Measurements from ENCODE around the gene KRTAP10-5.
"Not testable (repeated sequence)": the region's sequence is repeated elsewhere in the genome, so short reads cannot be mapped to it uniquely, and the experiment has no call there.

The KRTAP10-5 gene

GRCh38 chr21:44591801-44592130 is 11.4 kb upstream of the KRTAP10-5 start:
- in situ Hi-C loops (cut with MboI; ENCODE audit: low sequenced_read_pairs) = not testable (repeated sequence)

GRCh38 chr21:44590897-44591800 is 10.7 kb upstream of the KRTAP10-5 start:
- in situ Hi-C loops (cut with MboI; ENCODE audit: low sequenced_read_pairs) = not testable (repeated sequence)

- in situ Hi-C loops (cut with MboI; ENCODE audit: low sequenced_read_pairs) = no loop called here
Measured at GRCh38 chr21:44590311-44590721, 9.9 kb upstream of the KRTAP10-5 start.

- in situ Hi-C loops (cut with MboI; ENCODE audit: low sequenced_read_pairs) = no loop called here
Measured at GRCh38 chr21:44589586-44590305, 9.3 kb upstream of the KRTAP10-5 start.

- in situ Hi-C loops (cut with MboI; ENCODE audit: low sequenced_read_pairs) = no loop called here
Measured at GRCh38 chr21:44589094-44589493, 8.7 kb upstream of the KRTAP10-5 start.

GRCh38 chr21:44585892-44586291 is 5.5 kb upstream of the KRTAP10-5 start:
- in situ Hi-C loops (cut with MboI; ENCODE audit: low sequenced_read_pairs) = no loop called here

GRCh38 chr21:44583800-44584147 is 3.4 kb upstream of the KRTAP10-5 start:
- in situ Hi-C loops (cut with MboI; ENCODE audit: low sequenced_read_pairs) = no loop called here

GRCh38 chr21:44583089-44583799 is 2.8 kb upstream of the KRTAP10-5 start:
- in situ Hi-C loops (cut with MboI; ENCODE audit: low sequenced_read_pairs) = no loop called here

- in situ Hi-C loops (cut with MboI; ENCODE audit: low sequenced_read_pairs) = no loop called here
Measured at GRCh38 chr21:44582055-44582454, 1.7 kb upstream of the KRTAP10-5 start.

GRCh38 chr21:44581158-44581557 is 754 bp upstream of the KRTAP10-5 start:
- in situ Hi-C loops (cut with MboI; ENCODE audit: low sequenced_read_pairs) = no loop called here

GRCh38 chr21:44579833-44580144 is 615 bp downstream of the KRTAP10-5 start:
- in situ Hi-C loops (cut with MboI; ENCODE audit: low sequenced_read_pairs) = no loop called here

- in situ Hi-C loops (cut with MboI; ENCODE audit: low sequenced_read_pairs) = no loop called here
Measured at GRCh38 chr21:44579056-44579832, 1.2 kb downstream of the KRTAP10-5 start.

GRCh38 chr21:44578371-44579055 is 1.9 kb downstream of the KRTAP10-5 start:
- in situ Hi-C loops (cut with MboI; ENCODE audit: low sequenced_read_pairs) = no loop called here

- in situ Hi-C loops (cut with MboI; ENCODE audit: low sequenced_read_pairs) = no loop called here
Measured at GRCh38 chr21:44576025-44576420, 4.4 kb downstream of the KRTAP10-5 start.

- in situ Hi-C loops (cut with MboI; ENCODE audit: low sequenced_read_pairs) = no loop called here
Measured at GRCh38 chr21:44575307-44576024, 4.9 kb downstream of the KRTAP10-5 start.

GRCh38 chr21:44574457-44575306 is 5.7 kb downstream of the KRTAP10-5 start:
- in situ Hi-C loops (cut with MboI; ENCODE audit: low sequenced_read_pairs) = no loop called here

- in situ Hi-C loops (cut with MboI; ENCODE audit: low sequenced_read_pairs) = not testable (repeated sequence)
Measured at GRCh38 chr21:44573630-44574456, 6.6 kb downstream of the KRTAP10-5 start, which contains the start of gene KRTAP10-4. TSS of gene KRTAP10-4 (plus strand) at chr21:44573729. CDS start at chr21:44573759, 30 bp downstream.
